ENCODE data around the gene PTPRR. TPM values are rescaled to one million over a fixed set of nuclear protein-coding genes. Genes with fewer than 3 reads are reported as not detected.

The PTPRR gene
- total and polyA plus RNA-seq, 2 of the 4 experiments (the other 2 are of a cell fraction), result 0.18 to 0.21 TPM

DNA sequence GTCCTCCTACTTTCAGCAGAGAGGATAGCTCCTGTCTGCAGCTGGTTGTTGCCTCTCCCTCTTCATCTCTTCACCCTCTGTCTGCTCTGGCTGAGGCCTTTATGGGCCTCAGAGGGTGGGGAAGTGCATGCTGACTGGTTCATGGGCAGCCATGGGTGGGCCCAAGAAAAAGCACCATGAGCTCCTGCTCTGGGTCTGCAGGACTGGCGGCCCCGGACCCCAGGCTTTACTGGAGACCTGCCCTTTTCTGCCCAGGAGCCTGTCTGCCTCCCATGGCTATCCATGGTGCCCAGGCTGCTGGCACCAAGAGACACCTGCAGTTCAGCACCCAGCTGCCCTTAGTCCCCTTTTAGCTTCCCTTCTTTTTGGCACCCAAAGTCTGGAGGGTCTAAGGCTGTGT lies 137.1 kb downstream of the PTPRR start:
- H3K4me2 ChIP-seq (ENCODE audit: low read depth, low read length), result no peak overlapping the region
- no peak for DNase-seq
- H3K56ac ChIP-seq (ENCODE audit: extremely low read depth, insufficient read depth, low read length), result no peak overlapping the region
- no peak overlapping the region for H3K4ac ChIP-seq (ENCODE audit: low read depth, low read length)
- H4K91ac ChIP-seq (ENCODE audit: insufficient read depth, low read depth, low read length), result no peak overlapping the region
- POLR2A ChIA-PET (ENCODE audit: unreplicated experiment), result no interaction called here
- H2BK120ac ChIP-seq (ENCODE audit: low read depth, low read length), result no peak overlapping the region
- H2BK5ac ChIP-seq (ENCODE audit: low read depth, low read length, poor library complexity, severe bottlenecking), result no peak overlapping the region
- no CpG with 5 or more reads among the region's 2 CpGs for WGBS, 2 experiments (ENCODE audit: extremely low coverage in 2 of 2, insufficient read length in 1 of 2)
- no peaks in the 10 kb centered on the region for H3K9me3 ChIP-seq (ENCODE audit: control insufficient read depth, insufficient read depth, low read length)
- ATAC-seq (ENCODE audit: low read depth), result no peak
- H2BK15ac ChIP-seq (ENCODE audit: low read depth, low read length), result no peak overlapping the region
- TF ChIP-seq FOS (IDR thresholded peaks at IDR 0.05; ENCODE audit: low read depth, low read length), result no peak
- TF ChIP-seq, protein P1, sequence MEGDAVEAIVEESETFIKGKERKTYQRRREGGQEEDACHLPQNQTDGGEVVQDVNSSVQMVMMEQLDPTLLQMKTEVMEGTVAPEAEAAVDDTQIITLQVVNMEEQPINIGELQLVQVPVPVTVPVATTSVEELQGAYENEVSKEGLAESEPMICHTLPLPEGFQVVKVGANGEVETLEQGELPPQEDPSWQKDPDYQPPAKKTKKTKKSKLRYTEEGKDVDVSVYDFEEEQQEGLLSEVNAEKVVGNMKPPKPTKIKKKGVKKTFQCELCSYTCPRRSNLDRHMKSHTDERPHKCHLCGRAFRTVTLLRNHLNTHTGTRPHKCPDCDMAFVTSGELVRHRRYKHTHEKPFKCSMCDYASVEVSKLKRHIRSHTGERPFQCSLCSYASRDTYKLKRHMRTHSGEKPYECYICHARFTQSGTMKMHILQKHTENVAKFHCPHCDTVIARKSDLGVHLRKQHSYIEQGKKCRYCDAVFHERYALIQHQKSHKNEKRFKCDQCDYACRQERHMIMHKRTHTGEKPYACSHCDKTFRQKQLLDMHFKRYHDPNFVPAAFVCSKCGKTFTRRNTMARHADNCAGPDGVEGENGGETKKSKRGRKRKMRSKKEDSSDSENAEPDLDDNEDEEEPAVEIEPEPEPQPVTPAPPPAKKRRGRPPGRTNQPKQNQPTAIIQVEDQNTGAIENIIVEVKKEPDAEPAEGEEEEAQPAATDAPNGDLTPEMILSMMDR (conservative IDR thresholded peaks at IDR 0.05; ENCODE audit: low read depth, low read length), result no peak
- no peak for TF ChIP-seq SMC3 (IDR thresholded peaks at IDR 0.05; ENCODE audit: low read depth, low read length)
- no peak for TF ChIP-seq RAD21 (IDR thresholded peaks at IDR 0.05; ENCODE audit: low read length)
- no peak for TF ChIP-seq RCOR1 (IDR thresholded peaks at IDR 0.05; ENCODE audit: insufficient replicate concordance, low read length)
- H4K8ac ChIP-seq (ENCODE audit: low read depth in 2 of 2, low read length in 2 of 2), result no peak overlapping the region
- H2AK5ac ChIP-seq (ENCODE audit: low read depth, low read length), result no peak overlapping the region
- no peaks in the 10 kb centered on the region for H3K9me1 ChIP-seq (ENCODE audit: insufficient read depth, low read length)
- no peak overlapping the region for H4K5ac ChIP-seq (ENCODE audit: low read depth, low read length)
- H3K9ac ChIP-seq (ENCODE audit: low read depth, low read length), result no peak overlapping the region
- no peak overlapping the region for H3K23ac ChIP-seq (ENCODE audit: low read depth, low read length)
- no peak overlapping the region for H3K18ac ChIP-seq (ENCODE audit: low read depth, low read length)
- no peak overlapping the region for H2BK20ac ChIP-seq (ENCODE audit: low read depth, low read length)
- H4K20me1 ChIP-seq (ENCODE audit: insufficient read depth, low read length), result no peaks in the 10 kb centered on the region
- intact Hi-C loops (cut with micrococcal nuclease) (no loop called here), dilution Hi-C loops (cut with HindIII; ENCODE audit: low sequenced_read_pairs, unreplicated experiment) (no loop called here), in situ Hi-C loops (cut with MboI; ENCODE audit: low sequenced_read_pairs) (no loop called here)
- H3K27ac ChIP-seq (ENCODE audit: insufficient read depth, low read length), result no peak overlapping the region
- H3K27me3 ChIP-seq (ENCODE audit: control insufficient read depth, insufficient read depth, low read length), result no peaks in the 10 kb centered on the region
- no peaks in the 10 kb centered on the region for H3K79me1 ChIP-seq (ENCODE audit: low read depth in 1 of 2, low read length in 2 of 2)
- H2AFZ ChIP-seq (replicated peaks; ENCODE audit: low read length, poor library complexity), result no peak overlapping the region
- no TSS peak for BruUV-seq (replicated peaks)
- no peak overlapping the region for H3K4me3 ChIP-seq (ENCODE audit: insufficient read depth, low read depth, low read length)
- no peak overlapping the region for H2AK9ac ChIP-seq (replicated peaks; ENCODE audit: low read depth, low read length, poor library complexity)
- CTCF ChIA-PET, result no interaction called here
- H3K36me3 ChIP-seq (ENCODE audit: control insufficient read depth, insufficient read depth, low read length), result no peaks in the 10 kb centered on the region
- H3K4me1 ChIP-seq (ENCODE audit: control insufficient read depth, insufficient read depth, low read length), result no peaks in the 10 kb centered on the region
- no peak overlapping the region for H3K14ac ChIP-seq (replicated peaks; ENCODE audit: low read depth, low read length)

All from IMR-90 (cell line).